GM23338 (cell line): ENCODE measurements around the gene NME4. TPM values are rescaled to one million over a fixed set of nuclear protein-coding genes. Genes with fewer than 3 reads are reported as not detected.

Experiments used
- ATAC-seq: fragments of 200-7000 bp; cut with Tn5 transposase; 3 replicates; pipeline ENCODE4 v1.9.1; 2020
- DNase-seq: peaks from one replicate; pipeline ENCODE4 v3.0.0-alpha.2; 2015; ENCODE audit warnings: low spot score
- H2AFZ ChIP-seq: fragments of 200-600 bp; sonication (generic); 2 replicates; pipeline ENCODE4 v1.8.0; 2016; ENCODE audit warnings: antibody characterized with exemption, mild to moderate bottlenecking, moderate library complexity
- H3F3A ChIP-seq: fragments of 200-600 bp; sonication (generic); replicated peaks from 2 replicates; pipeline ENCODE4 v1.8.0; 2017; ENCODE audit warnings: antibody characterized with exemption, mixed run types, low read depth
- H3K27ac ChIP-seq: fragments of 200-600 bp; sonication (generic); 2 replicates; pipeline ENCODE4 v1.6.1; 2016; ENCODE audit warnings: low read depth
- H3K27me3 ChIP-seq: fragments of 200-600 bp; sonication (generic); 2 replicates; pipeline ENCODE4 v1.8.0; 2016; ENCODE audit warnings: mild to moderate bottlenecking, mixed run types, moderate library complexity; ENCODE audit not compliant: insufficient read depth
- H3K36me3 ChIP-seq: fragments of 200-600 bp; sonication (generic); 2 replicates; pipeline ENCODE4 v1.8.0; 2016; ENCODE audit warnings: mild to moderate bottlenecking; ENCODE audit not compliant: insufficient read depth
- H3K4me1 ChIP-seq: fragments of 200-600 bp; sonication (generic); 2 replicates; pipeline ENCODE4 v1.8.0; 2016; ENCODE audit warnings: mild to moderate bottlenecking, moderate library complexity; ENCODE audit not compliant: insufficient read depth
- H3K4me2 ChIP-seq: fragments of 200-600 bp; sonication (generic); 2 replicates; pipeline ENCODE4 v1.7.1; 2017; ENCODE audit warnings: mixed run types
- H3K4me3 ChIP-seq: fragments of 200-600 bp; sonication (generic); 2 replicates; pipeline ENCODE4 v1.6.1; 2016; ENCODE audit warnings: mixed run types
- H3K79me2 ChIP-seq: fragments of 200-600 bp; sonication (generic); replicated peaks from 2 replicates; pipeline ENCODE4 v1.8.0; 2017; ENCODE audit warnings: mild to moderate bottlenecking; ENCODE audit not compliant: insufficient read depth
- H3K9me2 ChIP-seq: fragments of 200-600 bp; sonication (generic); 2 replicates; pipeline ENCODE4 v1.8.0; 2017; ENCODE audit not compliant: insufficient read depth
- H4K20me1 ChIP-seq: fragments of 200-600 bp; sonication (generic); replicated peaks from 2 replicates; pipeline ENCODE4 v1.8.0; 2017; ENCODE audit warnings: mild to moderate bottlenecking; ENCODE audit not compliant: insufficient read depth
- H3K27ac Mint-ChIP-seq: 2 replicates; pipeline ENCODE4 v1.8.0; 2020; ENCODE audit warnings: inconsistent platforms, mild to moderate bottlenecking, moderate library complexity, mixed read lengths
- H3K27me3 Mint-ChIP-seq: 3 replicates; pipeline ENCODE4 v1.8.0; 2022; ENCODE audit warnings: low read depth, mild to moderate bottlenecking, moderate library complexity, mixed read lengths, inconsistent platforms; ENCODE audit not compliant: insufficient read depth, poor library complexity
- H3K36me3 Mint-ChIP-seq: 3 replicates; pipeline ENCODE4 v1.8.0; 2021; ENCODE audit warnings: low read depth, mild to moderate bottlenecking, inconsistent platforms, moderate library complexity, mixed read lengths
- H3K4me1 Mint-ChIP-seq: 3 replicates; pipeline ENCODE4 v1.8.0; 2020; ENCODE audit warnings: mild to moderate bottlenecking, inconsistent platforms, mixed read lengths
- H3K4me3 Mint-ChIP-seq: 3 replicates; pipeline ENCODE4 v1.8.0; 2021; ENCODE audit warnings: moderate library complexity, mild to moderate bottlenecking, inconsistent platforms, mixed read lengths
- H3K9me3 Mint-ChIP-seq: 3 replicates; pipeline ENCODE4 v1.8.0; 2020; ENCODE audit warnings: moderate library complexity, mild to moderate bottlenecking, inconsistent platforms, mixed read lengths
- CREB1 ChIP-seq: fragments of 250-450 bp; sonication (Bioruptor Pico); IDR thresholded peaks from 2 replicates; pipeline ENCODE4 v1.5.0; 2020; ENCODE audit warnings: low read depth, mild to moderate bottlenecking, moderate library complexity
- EZH2 ChIP-seq: fragments of 200-600 bp; sonication (generic); IDR thresholded peaks from one replicate; pipeline ENCODE4 v1.8.0; 2017; ENCODE audit warnings: antibody characterized with exemption, mild to moderate bottlenecking, low read depth; ENCODE audit not compliant: unreplicated experiment
- POLR2AphosphoS5 ChIP-seq: IDR thresholded peaks from 2 replicates; pipeline ENCODE4 v1.6.1; 2016; ENCODE audit warnings: antibody characterized with exemption, low read depth
- STAT1 ChIP-seq: IDR thresholded peaks from one replicate; pipeline ENCODE4 v1.6.1; 2016; ENCODE audit warnings: antibody characterized with exemption; ENCODE audit not compliant: unreplicated experiment
- ZNF114 ChIP-seq: fragments of 250-450 bp; sonication (Bioruptor Pico); IDR thresholded peaks from 2 replicates; pipeline ENCODE4 v1.5.0; 2020; ENCODE audit warnings: mild to moderate bottlenecking, moderate library complexity
- ZNF331 ChIP-seq: fragments of 250-450 bp; sonication (Bioruptor Pico); IDR thresholded peaks from 2 replicates; pipeline ENCODE4 v1.5.0; 2020; ENCODE audit warnings: low read depth, mild to moderate bottlenecking, moderate library complexity
- ZNF462 ChIP-seq: fragments of 250-450 bp; sonication (Bioruptor Pico); IDR thresholded peaks from 2 replicates; pipeline ENCODE4 v1.5.0; 2020; ENCODE audit warnings: mild to moderate bottlenecking, moderate library complexity
- polyA plus RNA-seq: library from polyadenylated mRNA; unstranded; fragments of >200 nt; fragmentation: Nextera tagmentation; extraction: Ambion mirVana; gene quantifications from 2 replicates; pipeline ENCODE4 v1.2.1, GENCODE V29; 2016
- total RNA-seq: library from RNA; depleted of rRNA; stranded (reverse); fragments of >200 nt; shearing (Covaris generic); gene quantifications from 2 replicates; pipeline ENCODE4 v1.2.3, GENCODE V29; 2014

Gene NME4
- total and polyA plus RNA-seq, 2 experiments from 2014 or later: 249 to 511 TPM

- no peak for TF ChIP-seq ZNF462
- TF ChIP-seq STAT1: no peak
- TF ChIP-seq CREB1: no peak
- TF ChIP-seq EZH2: no peak
- no peak for TF ChIP-seq ZNF331 (CRISPR knock-in tag)
- TF ChIP-seq ZNF114 (CRISPR knock-in tag): no peak
- no peak; the same call in 1 of the 2 replicates for TF ChIP-seq POLR2AphosphoS5
Measured at GRCh38 chr16:371515-372301, 25.3 kb upstream of the NME4 start (continued).

- Mint-ChIP-seq H3K9me3 (no peaks in the 10 kb centered on the region), H3K4me3 (no peak overlapping the region), H3K36me3 (peaks cover 17% of the 10 kb centered on the region), H3K27me3 (peaks cover 7% of the 10 kb centered on the region), H3K4me1 (peaks cover 12% of the 10 kb centered on the region; the same call in 1 of the 3 replicates), H3K27ac (no peak overlapping the region)
- no peak for ATAC-seq
- no peak overlapping the region for H3K27ac ChIP-seq
- peaks cover 4% of the 10 kb centered on the region; the same call in 1 of the 2 replicates for H3K4me1 ChIP-seq
- H3K9me2 ChIP-seq: no peaks in the 10 kb centered on the region
- no peaks in the 10 kb centered on the region; the same call in none of the 2 replicates for H4K20me1 ChIP-seq
- H3K4me3 ChIP-seq: no peak overlapping the region
- H2AFZ ChIP-seq: no peak overlapping the region
- no peak overlapping the region for H3K4me2 ChIP-seq
- peaks cover 4% of the 10 kb centered on the region for H3F3A ChIP-seq
- peaks cover 3% of the 10 kb centered on the region; the same call in 1 of the 2 replicates for H3K36me3 ChIP-seq
- no peak for TF ChIP-seq STAT1
- H3K27me3 ChIP-seq: no peaks in the 10 kb centered on the region
- no peaks in the 10 kb centered on the region; the same call in 1 of the 2 replicates for H3K79me2 ChIP-seq
- DNase-seq: no peak
Measured at GRCh38 chr16:372302-372983, 24.6 kb upstream of the NME4 start.
